Naive thymus-derived CD4-positive, alpha-beta T cell (primary cell): ENCODE data around the gene LTC4S. TPM values are rescaled to one million over a fixed set of nuclear protein-coding genes. Genes with fewer than 3 reads are reported as not detected.

Experiments used
- ATAC-seq: fragments of 150-1000 bp; cut with Tn5 transposase; 2 replicates; pipeline ENCODE4 v1.10.0; 2021; ENCODE audit warnings: mild to moderate bottlenecking, moderate library complexity
- CTCF ChIA-PET: fragments of 350-600 bp; sonication (Branson Sonifier 250); formaldehyde crosslinking; loops from one replicate; lab custom pipeline; 2021; ENCODE audit warnings: antibody characterized with exemption; lab: Charles Lee
- POLR2A ChIA-PET: fragments of 350-600 bp; sonication (Branson Sonifier 250); formaldehyde crosslinking; loops from one replicate; lab custom pipeline; 2021; ENCODE audit warnings: antibody characterized with exemption, inconsistent platforms; lab: Charles Lee
- DNase-seq, 9 donors: peaks; one replicate each; pipeline versions ENCODE4 v3.0.0 to v3.0.0-alpha.2; 2020 to 2022; ENCODE audit warnings: mixed read lengths in 1 of 9
- H3K27ac ChIP-seq: one replicate; pipeline ENCODE4 v1.7.0; 2013; ENCODE audit warnings: mild to moderate bottlenecking, low read depth, low read length, moderate library complexity
- H3K27me3 ChIP-seq, 2 donors: one replicate each; pipeline ENCODE4 v1.7.0; 2013; ENCODE audit warnings: low read length in 2 of 2, mild to moderate bottlenecking in 2 of 2, moderate library complexity in 2 of 2; ENCODE audit not compliant: control insufficient read depth in 2 of 2, insufficient read depth in 2 of 2
- H3K36me3 ChIP-seq, 3 experiments: 1 replicate in 2 of 3; 2 replicates in 1 of 3; pipeline ENCODE4 v1.7.0; 2013; ENCODE audit warnings: low read length in 3 of 3, mild to moderate bottlenecking in 3 of 3, moderate library complexity in 1 of 3; ENCODE audit not compliant: insufficient read depth in 3 of 3, control insufficient read depth in 2 of 3
- H3K4me1 ChIP-seq, 2 donors: one replicate each; pipeline ENCODE4 v1.7.0; 2013; ENCODE audit warnings: low read length in 2 of 2, mild to moderate bottlenecking in 2 of 2, moderate library complexity in 1 of 2; ENCODE audit not compliant: control insufficient read depth in 2 of 2, insufficient read depth in 2 of 2
- H3K4me3 ChIP-seq: 2 replicates; pipeline ENCODE4 v1.7.0; 2013; ENCODE audit warnings: mild to moderate bottlenecking, low read length
- H3K9me3 ChIP-seq, 3 experiments: 1 replicate in 2 of 3; 2 replicates in 1 of 3; pipeline ENCODE4 v1.7.0; 2013; ENCODE audit warnings: low read length in 3 of 3; ENCODE audit not compliant: control insufficient read depth in 2 of 3
- H3K27ac Mint-ChIP-seq, 9 donors: one replicate each; pipeline ENCODE4 v1.8.0; 2020 to 2022; ENCODE audit warnings: mixed read lengths in 9 of 9, mild to moderate bottlenecking in 8 of 9, moderate library complexity in 5 of 9, inconsistent platforms in 2 of 9
- H3K27me3 Mint-ChIP-seq, 5 donors: one replicate each; pipeline ENCODE4 v1.8.0; 2021 to 2022; ENCODE audit warnings: mixed read lengths in 5 of 5, mild to moderate bottlenecking in 1 of 5
- H3K36me3 Mint-ChIP-seq, 5 donors: one replicate each; pipeline ENCODE4 v1.8.0; 2020 to 2022; ENCODE audit warnings: mixed read lengths in 5 of 5, mild to moderate bottlenecking in 3 of 5, inconsistent platforms in 1 of 5
- H3K4me1 Mint-ChIP-seq, 7 donors: one replicate each; pipeline ENCODE4 v1.8.0; 2020 to 2022; ENCODE audit warnings: mixed read lengths in 7 of 7, mild to moderate bottlenecking in 3 of 7, inconsistent platforms in 1 of 7
- H3K4me3 Mint-ChIP-seq, 10 donors: one replicate each; pipeline ENCODE4 v1.8.0; 2020 to 2022; ENCODE audit warnings: mild to moderate bottlenecking in 10 of 10, mixed read lengths in 10 of 10, moderate library complexity in 6 of 10, inconsistent platforms in 2 of 10
- H3K9me3 Mint-ChIP-seq, 11 donors: one replicate each; pipeline ENCODE4 v1.8.0; 2020 to 2022; ENCODE audit warnings: mixed read lengths in 11 of 11, mild to moderate bottlenecking in 4 of 11, inconsistent platforms in 1 of 11, moderate library complexity in 1 of 11
- intact Hi-C, 2 donors: fragments of 100-400 bp; cut with micrococcal nuclease; formaldehyde crosslinking; loops; one replicate each; pipeline ENCODE4 v1.15.1; 2023
- polyA plus RNA-seq, 2 donors: library from polyadenylated mRNA; unstranded; fragments of 300-500 nt; fragmentation: Illumina TruSeq; gene quantifications; one replicate each; pipeline ENCODE4 v1.2.3, GENCODE V29; 2021
- total RNA-seq, 6 experiments: library from RNA in 5 of 6; stranded (reverse) in 5 of 6; gene quantifications; 1 replicate in 5 of 6; 2 replicates in 1 of 6; pipeline ENCODE4 v1.2.3 and lab custom pipeline; 2021 to 2026

LTC4S gene
- total and polyA plus RNA-seq, 7 experiments from 2014 or later = 0.97 to 8.1 (median 4.9) TPM

GRCh38 chr5:179795049-179795862 lies 1.5 kb downstream of the LTC4S start:
- POLR2A ChIA-PET = interaction anchor here (0.7 to 2.9 kb wide), 10 partner anchors 8 to 236 kb away, joined by 3 to 8 read pairs (median 4); partner anchors contain the start of genes HNRNPH1, MAML1 and SQSTM1

GRCh38 chr5:179795863-179796833 lies 2.4 kb downstream of the LTC4S start:
- POLR2A ChIA-PET = interaction anchor here (0.6 to 2.9 kb wide), 7 partner anchors 10 to 172 kb away, joined by 3 to 8 read pairs (median 6); partner anchors contain the start of genes HNRNPH1, MAML1 and SQSTM1
- peak; percentile 37 to 81 (median 65) for DNase-seq
- Mint-ChIP-seq H3K9me3 (peaks cover 0 to 6% (median 0%) of the 10 kb centered on the region in 11 donors), H3K36me3 (peaks cover 0 to 9% (median 3%) of the 10 kb centered on the region in 5 donors), H3K27ac (peak overlapping the region in 4 of 9 donors; percentile 17 to 80 (median 33)), H3K4me3 (peak overlapping the region; percentile 40 to 78 (median 64)), H3K4me1 (peaks cover 20 to 33% (median 30%) of the 10 kb centered on the region in 7 donors), H3K27me3 (no peaks in the 10 kb centered on the region)
- ATAC-seq = peak; percentile 84
- H3K4me3 ChIP-seq = peak overlapping the region; percentile 48
- H3K27me3 ChIP-seq = no peaks in the 10 kb centered on the region
- intact Hi-C loops = loop anchor here (1.0 to 5.0 kb wide), 11 partner anchors 9 to 1644 kb away; partner anchors contain the start of genes CANX (in 2 of the 2), MAML1 (in 2 of the 2), HNRNPH1 (in 1 of the 2) and MGAT4B (in 1 of the 2)
- H3K9me3 ChIP-seq = no peaks in the 10 kb centered on the region
- peaks cover 24 to 28% of the 10 kb centered on the region in 2 donors for H3K4me1 ChIP-seq
- CTCF ChIA-PET = interaction anchor here (0.6 to 4.3 kb wide), 5 partner anchors 33 to 233 kb away, joined by 3 to 36 read pairs (median 3); no protein-coding TSS in a partner anchor
- peak overlapping the region; percentile 68 for H3K27ac ChIP-seq
- H3K36me3 ChIP-seq = peaks cover 0 to 21% (median 0%) of the 10 kb centered on the region in 3 experiments

More at GRCh38 chr5:179795049-179795862, 1.5 kb downstream of the LTC4S start:
- Mint-ChIP-seq H3K27ac (peak overlapping the region in 3 of 9 donors; percentile 31 to 76 (median 65)), H3K36me3 (peaks cover 0 to 9% (median 3%) of the 10 kb centered on the region in 5 donors), H3K27me3 (no peaks in the 10 kb centered on the region), H3K4me1 (peaks cover 20 to 33% (median 30%) of the 10 kb centered on the region in 7 donors), H3K4me3 (peak overlapping the region; percentile 32 to 83 (median 62)), H3K9me3 (peaks cover 0 to 6% (median 0%) of the 10 kb centered on the region in 11 donors)
- H3K9me3 ChIP-seq = no peaks in the 10 kb centered on the region
- DNase-seq = peak in 1 of 9 donors; percentile 28
- intact Hi-C loops = loop anchor here (5.0 kb wide), 4 partner anchors 98 to 1643 kb away; partner anchors contain the start of genes CANX (in 1 of the 2), HNRNPH1 (in 1 of the 2) and NHP2 (in 1 of the 2)
- H3K4me3 ChIP-seq = peak overlapping the region; percentile 48
- peak overlapping the region; percentile 68 for H3K27ac ChIP-seq
- peaks cover 0 to 21% (median 0%) of the 10 kb centered on the region in 3 experiments for H3K36me3 ChIP-seq
- ATAC-seq = no peak
- H3K27me3 ChIP-seq = no peaks in the 10 kb centered on the region
- peaks cover 24 to 28% of the 10 kb centered on the region in 2 donors for H3K4me1 ChIP-seq
- CTCF ChIA-PET = interaction anchor here (0.6 to 4.3 kb wide), 4 partner anchors 32 to 234 kb away, joined by 3 to 36 read pairs (median 4); no protein-coding TSS in a partner anchor

GRCh38 chr5:179796877-179797608 lies 3.3 kb downstream of the LTC4S start:
- Histone ChIP-seq H3K27me3 (no peaks in the 10 kb centered on the region), H3K9me3 (no peaks in the 10 kb centered on the region), H3K36me3 (peaks cover 0 to 21% (median 0%) of the 10 kb centered on the region in 3 experiments), H3K4me3 (no peak overlapping the region), H3K27ac (no peak overlapping the region), H3K4me1 (peaks cover 24 to 28% of the 10 kb centered on the region in 2 donors)
- no peak for DNase-seq
- Mint-ChIP-seq H3K36me3 (peaks cover 0 to 9% (median 3%) of the 10 kb centered on the region in 5 donors), H3K9me3 (peaks cover 0 to 5% (median 0%) of the 10 kb centered on the region in 11 donors), H3K27me3 (no peaks in the 10 kb centered on the region), H3K4me3 (peak overlapping the region; percentile 35 to 78 (median 60)), H3K4me1 (peaks cover 23 to 37% (median 34%) of the 10 kb centered on the region in 7 donors), H3K27ac (peak overlapping the region in 6 of 9 donors; percentile 17 to 80 (median 34))
- intact Hi-C loops = loop anchor here (1.0 to 5.0 kb wide), 11 partner anchors 8 to 1645 kb away; partner anchors contain the start of genes CANX (in 2 of the 2), MAML1 (in 2 of the 2), HNRNPH1 (in 1 of the 2) and MGAT4B (in 1 of the 2)
- POLR2A ChIA-PET = interaction anchor here (0.9 to 2.9 kb wide), 6 partner anchors 9 to 173 kb away, joined by 3 to 8 read pairs (median 6); partner anchors contain the start of genes HNRNPH1, MAML1 and TBC1D9B
- ATAC-seq = no peak
- CTCF ChIA-PET = interaction anchor here (0.7 to 4.3 kb wide), 4 partner anchors 34 to 178 kb away, joined by 3 to 36 read pairs (median 3); no protein-coding TSS in a partner anchor

GRCh38 chr5:179797741-179798140 lies 4.0 kb downstream of the LTC4S start:
- POLR2A ChIA-PET = interaction anchor here (0.6 to 2.9 kb wide), 5 partner anchors 8 to 546 kb away, joined by 3 to 8 read pairs (median 7); partner anchors contain the start of genes HNRNPH1, MAML1 and TBC1D9B
- Mint-ChIP-seq H3K27ac (no peak overlapping the region), H3K4me1 (peaks cover 23 to 42% (median 32%) of the 10 kb centered on the region in 7 donors), H3K4me3 (peak overlapping the region in 2 of 10 donors; percentile 9 to 20), H3K9me3 (peaks cover 0 to 4% (median 0%) of the 10 kb centered on the region in 11 donors), H3K36me3 (peaks cover 0 to 9% (median 3%) of the 10 kb centered on the region in 5 donors), H3K27me3 (no peaks in the 10 kb centered on the region)
- Histone ChIP-seq H3K4me3 (no peak overlapping the region), H3K9me3 (no peaks in the 10 kb centered on the region), H3K36me3 (peaks cover 0 to 21% (median 0%) of the 10 kb centered on the region in 3 experiments), H3K4me1 (peaks cover 24 to 28% of the 10 kb centered on the region in 2 donors), H3K27ac (no peak overlapping the region), H3K27me3 (no peaks in the 10 kb centered on the region)
- no peak for DNase-seq
- CTCF ChIA-PET = interaction anchor here (0.7 to 4.3 kb wide), 4 partner anchors 35 to 179 kb away, joined by 3 to 36 read pairs (median 3); no protein-coding TSS in a partner anchor
- ATAC-seq = no peak
- intact Hi-C loops = loop anchor here (2.0 to 5.0 kb wide), 5 partner anchors 65 to 1645 kb away; partner anchors contain the start of genes CANX (in 1 of the 2), HNRNPH1 (in 1 of the 2), MAML1 (in 1 of the 2) and NHP2 (in 1 of the 2)
